ENCODE data around the gene LRRC23.
A peak's percentile ranks its signal among the peaks of the same experiment; 100 is the strongest.
"Not testable (repeated sequence)": the region's sequence is repeated elsewhere in the genome, so short reads cannot be mapped to it uniquely, and the experiment has no call there.

LRRC23 gene, protein sequence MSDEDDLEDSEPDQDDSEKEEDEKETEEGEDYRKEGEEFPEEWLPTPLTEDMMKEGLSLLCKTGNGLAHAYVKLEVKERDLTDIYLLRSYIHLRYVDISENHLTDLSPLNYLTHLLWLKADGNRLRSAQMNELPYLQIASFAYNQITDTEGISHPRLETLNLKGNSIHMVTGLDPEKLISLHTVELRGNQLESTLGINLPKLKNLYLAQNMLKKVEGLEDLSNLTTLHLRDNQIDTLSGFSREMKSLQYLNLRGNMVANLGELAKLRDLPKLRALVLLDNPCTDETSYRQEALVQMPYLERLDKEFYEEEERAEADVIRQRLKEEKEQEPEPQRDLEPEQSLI

DNA sequence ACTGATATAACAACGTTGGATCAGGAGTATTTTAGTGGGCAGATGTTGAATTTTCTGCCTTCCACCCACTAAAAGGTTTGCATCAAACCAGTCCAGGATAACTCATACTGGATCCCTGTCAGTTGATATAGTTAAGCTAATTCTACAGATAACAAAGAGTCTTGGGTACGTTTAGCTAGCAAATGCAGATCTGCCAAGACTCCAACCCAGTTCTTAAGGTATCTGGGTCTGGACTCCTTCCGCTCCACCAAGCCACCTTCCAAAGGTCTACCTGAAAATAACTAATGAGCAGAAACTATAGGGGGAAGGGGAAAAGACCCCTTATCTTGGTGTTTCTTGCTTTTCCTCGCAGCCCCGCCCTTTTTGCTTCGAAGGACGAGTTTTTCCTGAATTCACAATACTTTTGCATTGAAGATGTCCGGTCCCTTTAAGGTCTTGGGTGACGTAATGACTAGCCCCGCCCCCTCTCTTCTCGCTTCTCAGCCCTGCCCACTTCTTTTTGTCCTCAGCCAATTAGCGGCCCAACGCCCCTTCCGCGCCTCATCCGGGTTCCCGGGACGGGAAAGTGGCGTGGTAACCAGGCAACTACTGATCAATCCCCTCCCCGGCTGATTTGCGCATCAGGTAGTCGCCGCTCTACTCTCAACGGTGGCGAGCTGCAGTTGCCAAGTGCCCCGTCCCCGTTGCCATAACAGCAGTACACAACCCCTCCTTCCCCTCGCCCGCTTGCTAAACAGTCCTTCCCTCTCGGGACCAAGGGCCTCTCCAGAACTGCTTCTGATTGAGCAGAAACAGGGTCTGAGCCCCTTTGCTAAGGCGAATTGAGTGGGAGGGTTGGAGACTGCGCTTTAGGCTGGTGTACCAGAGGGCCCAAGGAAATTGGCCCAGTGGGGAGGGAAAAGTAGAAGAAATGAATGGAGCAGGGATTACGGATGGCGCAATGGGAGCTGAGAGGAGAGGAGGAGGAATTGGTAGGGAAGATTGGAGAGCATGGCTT lies at the start of gene LRRC23:
LRRC23 (plus strand) TSS at position 543 of the 997 bp plus-strand sequence. CDS start 812 bp downstream, outside the sequence.
- peak; percentile 96 for DNase-seq (ENCODE audit: low spot score)

DNA sequence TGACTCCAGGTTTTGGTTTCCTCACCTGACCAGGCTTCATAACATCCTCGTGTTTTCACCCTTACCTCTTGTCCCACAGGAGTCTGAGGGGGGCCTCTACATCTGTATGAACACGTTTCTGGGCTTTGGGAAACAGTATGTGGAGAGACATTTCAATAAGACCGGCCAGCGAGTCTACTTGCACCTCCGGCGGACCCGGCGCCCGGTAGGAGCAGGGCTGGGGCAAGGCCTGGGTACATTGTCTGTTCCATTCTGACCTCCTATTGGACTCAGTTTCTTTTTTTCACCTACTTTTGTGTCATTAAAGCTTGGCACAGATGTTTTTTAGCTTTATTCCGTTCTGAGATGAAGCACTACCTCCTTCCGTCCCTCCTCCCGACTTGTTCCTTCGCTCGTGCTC lies 49.3 kb upstream of the LRRC23 start:
- DNase-seq (ENCODE audit: low spot score) = no peak

DNA sequence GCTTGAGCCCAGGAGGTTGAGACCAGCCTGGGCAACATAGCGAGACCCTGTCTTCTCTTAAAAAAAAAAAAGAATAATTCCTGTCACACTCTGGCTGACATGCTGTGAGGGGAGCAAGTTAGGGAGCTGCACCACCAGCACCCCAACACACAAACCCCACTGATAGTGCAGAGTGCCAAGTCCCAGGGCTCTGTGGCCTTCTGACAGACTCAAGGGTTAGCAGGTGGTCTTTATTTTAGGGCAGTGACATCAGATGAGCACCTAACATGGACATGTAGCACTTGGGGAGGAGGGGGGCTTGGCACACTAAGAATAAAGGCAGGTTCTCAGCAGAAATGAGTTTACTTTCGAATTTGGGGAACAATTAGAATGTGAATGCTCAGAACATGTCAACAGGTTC lies 45.8 kb upstream of the LRRC23 start:
- no peak for DNase-seq (ENCODE audit: low spot score)

DNA sequence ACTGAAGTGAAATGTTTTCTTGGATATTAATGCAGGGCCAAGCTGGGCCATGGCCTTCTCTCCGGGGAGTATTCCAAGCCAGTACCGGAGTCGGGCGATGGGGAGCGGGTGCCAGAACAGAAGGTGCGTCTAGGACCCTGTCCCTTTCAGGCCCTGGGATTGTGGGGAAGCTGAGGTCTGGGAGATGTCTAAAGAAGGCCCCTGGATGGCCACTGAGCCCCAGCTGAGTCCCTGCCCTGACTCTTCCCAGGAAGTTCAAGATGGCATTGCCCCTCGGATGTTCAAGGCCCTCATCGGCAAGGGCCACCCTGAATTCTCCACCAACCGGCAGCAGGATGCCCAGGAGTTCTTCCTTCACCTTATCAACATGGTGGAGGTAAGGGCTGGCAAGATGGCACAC lies 44.5 kb upstream of the LRRC23 start:
- DNase-seq (ENCODE audit: low spot score) = no peak

DNA sequence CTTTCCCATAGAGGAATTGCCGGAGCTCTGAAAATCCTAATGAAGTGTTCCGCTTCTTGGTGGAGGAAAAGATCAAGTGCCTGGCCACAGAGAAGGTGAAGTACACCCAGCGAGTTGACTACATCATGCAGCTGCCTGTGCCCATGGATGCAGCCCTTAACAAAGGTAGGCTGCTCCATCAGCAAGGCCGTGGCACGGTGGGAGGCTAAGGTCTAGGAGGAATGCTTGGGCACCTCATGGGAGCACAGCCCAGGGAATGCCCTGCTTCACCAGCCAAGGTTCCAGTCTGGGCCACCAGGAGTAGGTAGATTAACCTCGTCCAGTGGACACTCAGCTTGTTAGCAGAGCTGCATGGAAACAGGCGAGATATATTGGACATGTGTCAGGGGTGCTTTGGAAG lies 43.7 kb upstream of the LRRC23 start:
- no peak for DNase-seq (ENCODE audit: low spot score)

DNA sequence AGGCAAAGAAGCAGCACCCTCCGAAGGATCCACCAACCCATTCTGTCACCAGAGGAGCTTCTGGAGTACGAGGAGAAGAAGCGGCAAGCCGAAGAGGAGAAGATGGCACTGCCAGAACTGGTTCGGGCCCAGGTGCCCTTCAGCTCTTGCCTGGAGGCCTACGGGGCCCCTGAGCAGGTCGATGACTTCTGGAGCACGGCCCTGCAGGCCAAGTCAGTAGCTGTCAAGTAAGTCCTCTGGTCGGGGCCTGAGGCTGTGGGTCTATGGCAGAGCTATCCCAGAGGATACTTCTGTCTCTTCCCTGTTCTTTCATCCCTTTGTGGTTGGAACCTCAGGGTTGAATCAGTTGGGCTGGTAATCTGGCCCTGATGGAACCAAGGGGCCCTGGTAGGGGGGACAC lies 43.2 kb upstream of the LRRC23 start:
- no peak for DNase-seq (ENCODE audit: low spot score)

DNA sequence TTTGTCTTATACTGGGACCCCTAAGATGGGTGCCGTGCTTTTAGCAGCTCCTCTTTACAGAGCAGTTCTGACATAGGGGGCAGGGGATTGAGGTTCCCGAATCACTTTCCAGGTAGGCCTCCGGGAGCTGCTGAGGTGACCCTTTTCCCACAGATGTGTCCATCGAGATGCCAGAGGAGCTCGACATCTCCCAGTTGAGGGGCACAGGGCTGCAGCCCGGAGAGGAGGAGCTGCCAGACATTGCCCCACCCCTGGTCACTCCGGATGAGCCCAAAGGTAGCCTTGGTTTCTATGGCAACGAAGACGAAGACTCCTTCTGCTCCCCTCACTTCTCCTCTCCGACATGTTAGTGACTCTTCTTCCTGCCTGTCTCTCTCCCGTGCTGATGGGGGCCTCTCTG lies 41.6 kb upstream of the LRRC23 start:
- DNase-seq (ENCODE audit: low spot score) = no peak

DNA sequence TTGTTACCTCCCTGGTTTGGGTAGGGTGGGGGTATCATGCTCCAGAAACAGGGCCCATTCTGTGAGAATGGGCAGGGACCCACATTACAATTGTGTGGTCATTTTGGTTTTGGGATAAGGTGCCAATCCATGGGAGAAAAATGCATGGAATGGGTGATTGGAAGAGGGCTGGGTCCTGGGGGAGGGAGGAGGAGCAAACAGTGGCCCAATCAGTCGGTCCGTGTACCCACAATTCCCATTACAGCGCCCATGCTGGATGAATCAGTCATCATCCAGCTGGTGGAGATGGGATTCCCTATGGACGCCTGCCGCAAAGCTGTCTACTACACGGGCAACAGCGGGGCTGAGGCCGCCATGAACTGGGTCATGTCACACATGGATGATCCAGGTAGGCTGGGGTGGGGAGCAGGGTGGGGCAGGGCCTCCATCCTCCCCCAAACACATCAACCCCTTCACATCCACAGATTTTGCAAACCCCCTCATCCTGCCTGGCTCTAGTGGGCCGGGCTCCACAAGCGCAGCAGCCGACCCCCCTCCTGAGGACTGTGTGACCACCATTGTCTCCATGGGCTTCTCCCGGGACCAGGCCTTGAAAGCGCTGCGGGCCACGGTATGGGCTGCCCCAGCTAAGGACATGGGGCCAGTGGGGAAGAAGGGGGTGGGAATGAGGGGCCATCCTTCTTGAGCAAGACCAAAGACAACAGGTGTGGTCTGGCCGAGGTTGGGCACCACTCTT lies 40.9 kb upstream of the LRRC23 start:
- peak; percentile 19 for DNase-seq (ENCODE audit: low spot score)

DNA sequence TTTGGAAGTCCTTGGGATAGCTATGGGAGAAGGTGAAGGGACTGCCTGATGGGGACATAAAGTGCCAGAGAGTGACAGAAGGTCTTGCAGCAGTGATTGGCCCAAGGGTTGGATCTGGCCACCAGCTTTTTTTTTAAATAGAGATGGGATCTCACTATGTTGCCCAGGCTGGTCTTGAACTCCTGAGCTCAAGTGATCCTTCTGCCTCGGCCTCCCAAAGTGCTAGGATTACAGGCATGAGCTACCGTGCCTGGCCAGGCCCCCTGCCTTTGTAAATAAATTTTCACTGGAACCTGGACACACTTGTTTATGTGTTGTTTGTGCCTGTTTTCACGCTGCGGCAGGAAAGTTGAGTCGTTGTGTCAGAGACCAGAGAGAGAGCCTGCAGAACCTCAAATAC lies 39.3 kb upstream of the LRRC23 start:
- DNase-seq (ENCODE audit: low spot score) = not testable (repeated sequence)

DNA sequence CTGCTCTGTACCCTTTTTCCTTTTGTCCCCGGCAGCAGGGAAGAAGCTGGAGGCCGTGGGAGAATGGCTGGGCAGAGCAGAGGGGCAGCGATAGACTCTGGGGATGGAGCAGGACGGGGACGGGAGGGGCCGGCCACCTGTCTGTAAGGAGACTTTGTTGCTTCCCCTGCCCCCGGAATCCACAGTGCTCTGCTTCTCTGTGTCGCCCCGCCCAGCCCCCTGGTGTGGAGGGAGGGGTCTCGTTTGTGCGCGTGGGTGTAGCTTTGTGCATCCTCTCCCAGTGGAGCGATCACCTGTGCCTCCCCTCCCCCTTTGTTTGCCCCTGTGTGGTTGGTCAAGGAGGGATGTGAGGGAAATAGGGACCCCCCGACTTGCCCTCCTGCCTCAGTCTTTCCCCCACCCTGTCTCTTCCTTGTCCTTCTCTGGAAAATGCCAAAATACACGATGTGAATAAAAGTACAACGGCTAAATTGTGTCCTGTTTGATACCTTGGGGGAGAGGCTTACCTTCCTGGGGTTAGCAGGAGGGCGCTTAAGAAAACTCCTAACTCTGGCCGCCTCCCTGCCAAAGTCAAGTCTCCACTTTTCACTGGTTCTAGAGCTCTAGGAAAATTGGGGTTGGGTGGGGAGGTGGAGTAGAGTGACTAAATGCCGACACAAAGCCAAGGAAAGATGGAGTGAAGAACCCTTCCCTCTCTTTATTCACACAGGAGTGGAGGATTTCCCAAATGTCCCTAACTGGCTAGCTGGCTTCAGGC lies 38.3 kb upstream of the LRRC23 start:
- DNase-seq (ENCODE audit: low spot score) = no peak

DNA sequence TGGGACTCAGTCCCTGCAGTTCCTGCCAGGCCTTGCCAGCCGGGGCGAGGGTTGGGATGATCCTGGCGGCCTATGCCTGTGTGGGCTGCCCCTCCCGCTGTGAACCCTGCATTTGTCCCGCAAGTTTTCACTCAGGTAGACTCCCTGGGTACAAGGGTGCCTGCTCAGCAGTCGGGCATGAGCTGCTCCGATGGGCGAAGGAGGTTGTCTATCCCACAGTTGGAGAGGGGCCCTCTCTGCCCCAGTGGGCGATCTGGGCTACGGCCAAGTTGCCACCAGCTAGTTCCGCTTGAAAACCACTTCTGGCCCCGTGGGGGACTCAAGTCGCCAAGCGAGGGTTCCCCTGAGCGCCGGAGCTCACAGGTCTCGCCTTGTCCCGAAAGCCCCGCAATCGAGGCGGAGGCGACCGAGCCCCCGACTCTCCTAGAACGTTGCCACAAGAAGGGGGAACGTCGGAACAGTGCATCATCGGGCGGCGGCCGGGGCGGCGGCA lies 37.7 kb upstream of the LRRC23 start:
- no peak for DNase-seq (ENCODE audit: low spot score)

DNA sequence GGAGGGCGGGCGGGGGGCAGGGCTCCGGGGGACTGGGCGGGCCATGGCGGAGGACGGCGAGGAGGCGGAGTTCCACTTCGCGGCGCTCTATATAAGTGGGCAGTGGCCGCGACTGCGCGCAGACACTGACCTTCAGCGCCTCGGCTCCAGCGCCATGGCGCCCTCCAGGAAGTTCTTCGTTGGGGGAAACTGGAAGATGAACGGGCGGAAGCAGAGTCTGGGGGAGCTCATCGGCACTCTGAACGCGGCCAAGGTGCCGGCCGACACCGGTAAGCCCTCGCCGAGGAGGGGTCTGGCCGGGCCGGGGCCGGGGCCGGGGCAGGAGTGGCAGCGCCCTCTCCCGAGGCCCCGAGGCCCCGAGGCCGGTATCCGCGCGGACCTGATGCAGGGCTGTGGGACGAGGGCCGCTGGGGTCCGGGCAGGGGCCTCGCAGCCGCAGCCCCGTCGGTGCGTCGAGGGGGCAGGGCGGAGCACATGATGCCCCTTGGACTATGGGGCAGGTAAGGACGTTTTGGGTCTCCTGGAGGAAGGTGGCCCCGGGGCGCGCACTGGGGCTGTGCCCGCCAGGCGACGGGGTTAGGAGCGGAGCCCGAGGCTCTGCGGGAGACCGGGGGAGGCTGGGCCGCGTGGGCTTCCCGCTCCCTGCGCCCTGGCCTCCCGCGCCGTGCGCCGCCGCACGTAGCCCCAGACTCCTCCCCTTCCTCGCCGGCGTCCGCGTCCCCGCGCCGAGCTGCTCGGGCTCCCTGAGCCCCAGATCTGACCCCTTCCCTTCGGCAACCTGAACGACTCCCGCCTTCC lies 37.0 kb upstream of the LRRC23 start, which contains the start of gene TPI1:
TPI1 (plus strand) TSS at position 119 of the 798 bp plus-strand sequence; CDS start at position 155, 36 bp downstream.
- peak; percentile 95 for DNase-seq (ENCODE audit: low spot score)

DNA sequence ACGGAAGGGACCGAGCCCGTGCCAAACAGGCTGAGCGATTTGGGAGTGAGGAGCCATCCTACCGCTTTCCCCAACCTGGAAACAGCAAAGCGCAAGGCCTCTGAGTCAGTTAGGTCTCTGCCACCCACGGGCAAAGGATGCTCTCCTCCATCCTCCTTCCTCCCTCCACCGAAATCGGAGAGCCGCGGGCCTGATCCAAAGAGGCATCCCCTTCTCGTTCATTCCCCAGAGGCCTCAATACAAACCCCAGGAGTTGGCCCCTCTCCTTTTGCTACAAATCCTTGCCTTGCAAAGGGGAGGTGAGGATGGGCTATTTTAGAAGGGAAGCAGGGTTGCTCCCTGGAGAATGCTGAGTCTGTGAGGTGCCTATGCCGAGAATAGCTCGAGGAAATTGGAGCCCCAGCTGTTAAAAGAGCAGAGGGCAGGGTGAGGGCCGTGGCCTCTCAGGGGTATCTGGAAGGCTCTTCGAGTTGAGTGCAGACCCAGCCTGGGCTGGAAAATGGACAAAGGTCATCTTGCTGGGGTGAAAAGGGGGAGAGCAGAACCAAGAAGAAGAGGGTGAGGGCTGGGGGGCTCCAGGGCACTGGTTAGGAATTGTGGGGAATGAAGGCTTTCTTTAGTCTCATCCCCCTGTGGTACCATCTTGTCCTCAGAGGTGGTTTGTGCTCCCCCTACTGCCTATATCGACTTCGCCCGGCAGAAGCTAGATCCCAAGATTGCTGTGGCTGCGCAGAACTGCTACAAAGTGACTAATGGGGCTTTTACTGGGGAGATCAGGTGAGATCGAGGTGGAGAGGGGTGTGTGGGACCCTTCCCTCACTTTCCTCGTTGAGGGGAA lies 36.2 kb upstream of the LRRC23 start:
- no peak for DNase-seq (ENCODE audit: low spot score)

DNA sequence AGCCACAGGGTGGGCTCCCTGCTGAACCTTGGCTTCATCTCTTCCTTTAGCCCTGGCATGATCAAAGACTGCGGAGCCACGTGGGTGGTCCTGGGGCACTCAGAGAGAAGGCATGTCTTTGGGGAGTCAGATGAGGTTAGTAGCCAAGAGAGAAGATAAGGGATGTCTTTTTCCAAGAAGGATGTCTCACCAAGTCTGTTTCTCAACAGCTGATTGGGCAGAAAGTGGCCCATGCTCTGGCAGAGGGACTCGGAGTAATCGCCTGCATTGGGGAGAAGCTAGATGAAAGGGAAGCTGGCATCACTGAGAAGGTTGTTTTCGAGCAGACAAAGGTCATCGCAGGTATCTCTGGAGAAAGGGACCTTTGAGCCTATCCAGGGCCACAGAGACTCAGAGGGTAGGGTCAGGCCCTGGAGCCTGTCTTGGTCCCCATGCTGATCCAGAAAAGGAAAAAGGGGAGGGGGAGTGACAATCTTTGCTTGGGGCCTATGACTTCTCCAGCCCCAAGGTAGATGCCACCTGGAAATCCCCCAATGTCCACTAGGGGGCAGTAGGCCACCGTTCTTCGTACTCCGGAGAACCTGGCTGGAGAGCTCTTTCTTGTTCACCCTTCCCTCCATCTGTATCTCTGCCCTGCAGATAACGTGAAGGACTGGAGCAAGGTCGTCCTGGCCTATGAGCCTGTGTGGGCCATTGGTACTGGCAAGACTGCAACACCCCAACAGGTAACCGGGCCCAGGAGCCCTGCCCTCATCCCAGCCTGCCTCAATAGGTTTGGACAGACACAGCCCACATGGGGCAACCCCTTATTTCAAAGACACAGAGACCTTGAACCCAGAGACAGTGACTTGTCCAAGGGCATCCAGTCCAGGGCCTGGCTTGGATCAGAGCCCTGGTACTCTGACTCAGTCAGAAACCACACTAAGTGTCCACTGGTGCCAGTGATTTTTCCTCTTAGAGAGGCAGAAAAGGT lies 35.3 kb upstream of the LRRC23 start:
- peak; percentile 67 for DNase-seq (ENCODE audit: low spot score)

DNA sequence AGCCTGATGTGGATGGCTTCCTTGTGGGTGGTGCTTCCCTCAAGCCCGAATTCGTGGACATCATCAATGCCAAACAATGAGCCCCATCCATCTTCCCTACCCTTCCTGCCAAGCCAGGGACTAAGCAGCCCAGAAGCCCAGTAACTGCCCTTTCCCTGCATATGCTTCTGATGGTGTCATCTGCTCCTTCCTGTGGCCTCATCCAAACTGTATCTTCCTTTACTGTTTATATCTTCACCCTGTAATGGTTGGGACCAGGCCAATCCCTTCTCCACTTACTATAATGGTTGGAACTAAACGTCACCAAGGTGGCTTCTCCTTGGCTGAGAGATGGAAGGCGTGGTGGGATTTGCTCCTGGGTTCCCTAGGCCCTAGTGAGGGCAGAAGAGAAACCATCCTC lies 34.3 kb upstream of the LRRC23 start:
- DNase-seq (ENCODE audit: low spot score) = not testable (repeated sequence)

DNA sequence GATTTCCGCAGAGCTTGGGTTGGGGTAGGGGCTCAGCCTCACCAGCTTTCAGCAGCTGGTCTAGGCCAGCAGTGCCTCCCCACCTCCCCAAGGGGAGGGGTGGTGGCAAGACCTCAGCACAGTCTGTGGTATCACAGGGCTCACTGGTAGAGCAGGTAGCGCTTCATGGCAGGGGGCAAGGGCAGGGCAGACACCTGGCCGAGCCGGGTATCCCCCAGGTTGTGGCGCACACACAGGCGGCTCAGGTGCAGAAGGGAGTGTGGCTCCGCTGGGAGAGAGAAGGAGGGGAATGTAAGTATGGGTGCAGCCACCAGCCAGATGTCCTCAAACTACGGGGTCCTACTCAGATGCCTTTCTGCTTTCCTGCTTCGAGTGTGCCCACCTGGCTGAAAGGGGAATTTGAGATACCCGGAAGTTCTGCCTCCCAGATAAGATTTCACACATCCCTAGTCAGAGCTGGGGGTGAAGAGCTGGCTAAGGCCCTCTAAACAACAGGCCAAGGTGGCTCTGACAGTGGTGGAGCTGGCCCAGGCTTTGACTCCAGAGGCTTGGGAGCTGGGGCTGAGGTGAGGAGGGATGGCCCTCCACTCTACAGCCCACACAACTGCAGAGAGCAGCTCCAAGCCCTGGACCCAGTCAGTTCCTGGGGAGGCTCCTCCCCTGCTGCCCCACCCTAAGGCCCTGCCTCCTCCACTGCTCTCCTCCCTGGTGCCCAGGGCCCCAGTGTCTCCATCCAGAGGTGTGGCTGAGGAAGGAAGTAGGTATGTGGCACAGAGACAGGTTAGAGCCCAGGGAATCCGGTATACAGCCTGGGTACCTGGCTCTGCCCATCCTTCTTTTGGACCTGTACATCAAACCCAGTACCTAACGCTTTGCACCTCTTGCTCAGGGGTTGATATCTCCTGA lies 33.3 kb upstream of the LRRC23 start:
- DNase-seq (ENCODE audit: low spot score) = no peak
